NCI-H1436 treated with DMSO at 0.1 percent for 48 hours (cell line): ENCODE measurements around the gene ZBTB1.
"Not testable (repeated sequence)": the region's sequence is repeated elsewhere in the genome, so short reads cannot be mapped to it uniquely, and the experiment has no call there.

Experiments
- DNase-seq: peaks from one replicate; lab custom pipeline; 2025; lab: John Stamatoyannopoulos, UW

The ZBTB1 gene

DNA sequence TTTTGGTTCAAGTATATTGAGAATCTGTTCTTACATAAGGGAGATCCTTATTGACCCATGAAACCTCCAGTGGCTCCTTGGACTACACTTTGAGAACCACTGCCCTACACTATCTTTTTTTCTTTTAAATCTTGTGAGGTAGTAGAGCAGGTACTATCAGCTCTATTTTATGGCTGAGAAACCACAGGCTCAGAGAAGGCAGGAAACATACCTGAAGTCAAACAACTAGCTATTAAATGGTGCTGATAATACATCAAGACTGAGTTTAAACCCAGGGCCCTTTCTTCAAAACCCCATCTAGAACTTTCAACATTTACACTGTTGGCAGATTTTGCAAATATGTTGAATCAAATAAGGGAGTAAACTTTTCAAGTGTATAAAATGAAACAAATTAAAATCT is 7.8 kb upstream of the ZBTB1 start:
- DNase-seq = no peak

DNA sequence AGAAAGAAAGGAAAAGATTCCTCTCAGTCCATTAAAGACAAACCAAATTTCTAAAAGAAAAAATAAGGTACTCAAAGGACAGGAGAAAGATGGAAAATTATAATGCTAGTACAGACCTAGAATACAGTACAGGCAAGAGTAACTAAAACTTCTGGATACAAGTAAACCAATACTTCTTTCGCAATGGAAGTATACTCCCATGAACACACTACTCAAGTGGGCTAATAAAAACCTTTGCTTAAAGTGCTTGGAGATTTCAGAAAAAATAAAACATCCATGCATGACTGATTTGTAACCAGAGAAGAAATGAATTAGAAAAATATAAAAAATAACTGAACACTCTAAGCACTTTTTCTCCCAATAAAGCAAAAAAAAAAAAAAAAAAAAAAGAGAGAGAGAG is 4.5 kb upstream of the ZBTB1 start:
- DNase-seq = no peak

DNA sequence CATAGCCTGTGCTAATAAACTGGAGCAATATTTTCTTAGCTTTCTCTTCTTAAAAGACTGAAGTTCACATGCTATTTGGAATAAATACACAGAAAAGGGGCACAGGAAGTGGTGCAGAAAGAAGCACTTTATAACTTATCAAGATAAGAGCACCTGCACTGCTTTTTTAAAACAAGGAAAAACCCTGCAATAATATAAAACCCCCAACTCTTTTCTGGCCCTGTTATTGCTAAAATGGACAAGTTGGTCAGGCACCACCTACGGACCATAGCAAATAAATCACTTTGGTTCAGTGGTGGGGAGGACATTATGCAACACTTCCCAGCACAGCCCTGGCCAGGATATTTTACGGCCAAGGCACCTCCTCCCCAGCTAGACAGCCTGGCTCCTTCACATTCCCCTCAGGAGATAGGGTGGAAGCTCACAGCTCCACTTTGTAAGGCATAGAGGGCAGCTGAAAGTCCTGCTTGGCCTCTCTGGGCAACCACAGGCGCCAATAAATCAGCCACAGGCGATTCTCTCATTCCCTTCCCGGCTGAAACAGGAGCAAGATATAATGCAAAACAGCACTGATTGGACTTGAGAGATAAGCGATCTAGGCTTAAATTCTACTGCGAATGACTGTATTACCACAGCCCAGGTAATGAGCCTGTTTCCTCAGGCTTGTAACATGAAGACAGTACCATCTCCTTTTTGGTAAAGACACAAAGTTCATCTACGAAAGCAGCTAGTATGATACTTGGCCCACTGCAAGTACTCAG is 3.0 kb upstream of the ZBTB1 start:
- no peak for DNase-seq

DNA sequence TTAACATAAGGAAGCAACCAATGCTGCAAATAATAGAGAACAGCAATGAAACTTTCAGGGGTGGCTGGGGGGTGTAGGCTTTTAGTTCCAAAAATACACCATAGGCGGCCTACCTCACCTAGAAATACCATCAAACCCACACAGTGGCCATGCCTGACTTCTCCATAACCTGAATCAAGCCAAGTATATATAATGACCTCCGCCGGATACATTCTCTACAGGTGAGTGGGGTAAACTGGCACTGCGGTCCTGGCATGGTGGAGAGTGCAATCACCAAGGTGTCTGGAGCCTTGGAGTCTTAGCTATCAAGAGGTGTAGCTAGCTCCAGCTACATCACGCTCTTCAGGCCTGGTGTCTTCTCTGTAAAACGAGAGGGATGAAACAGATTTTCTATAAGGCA is 2.1 kb upstream of the ZBTB1 start:
- DNase-seq = no peak

DNA sequence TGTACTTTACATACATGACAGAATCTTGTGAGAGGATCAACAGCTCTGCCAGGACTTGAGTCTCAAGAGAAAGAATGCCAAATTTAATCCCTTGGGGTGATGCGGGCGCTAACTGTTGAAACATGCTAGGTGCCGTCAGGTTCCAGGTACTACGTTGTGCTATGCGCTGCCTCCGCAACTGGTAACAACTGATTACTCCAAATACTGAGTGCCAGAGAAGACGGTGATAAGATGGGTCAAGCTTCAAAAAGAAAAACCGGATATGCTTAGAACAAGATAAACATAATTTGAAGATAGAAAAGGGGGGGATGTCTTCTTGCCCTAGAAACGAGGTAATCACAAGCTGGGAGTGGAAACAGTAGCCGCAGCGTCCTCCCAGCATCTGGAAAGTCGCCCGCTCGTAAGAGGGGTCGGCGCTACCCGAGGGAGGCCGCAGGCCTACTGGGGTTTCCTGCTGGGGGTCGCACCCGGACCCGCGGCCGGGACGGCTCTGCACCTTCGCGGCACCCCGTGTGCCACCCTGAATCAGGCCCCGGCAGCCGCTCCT is 1.6 kb upstream of the ZBTB1 start:
- DNase-seq = no peak

DNA sequence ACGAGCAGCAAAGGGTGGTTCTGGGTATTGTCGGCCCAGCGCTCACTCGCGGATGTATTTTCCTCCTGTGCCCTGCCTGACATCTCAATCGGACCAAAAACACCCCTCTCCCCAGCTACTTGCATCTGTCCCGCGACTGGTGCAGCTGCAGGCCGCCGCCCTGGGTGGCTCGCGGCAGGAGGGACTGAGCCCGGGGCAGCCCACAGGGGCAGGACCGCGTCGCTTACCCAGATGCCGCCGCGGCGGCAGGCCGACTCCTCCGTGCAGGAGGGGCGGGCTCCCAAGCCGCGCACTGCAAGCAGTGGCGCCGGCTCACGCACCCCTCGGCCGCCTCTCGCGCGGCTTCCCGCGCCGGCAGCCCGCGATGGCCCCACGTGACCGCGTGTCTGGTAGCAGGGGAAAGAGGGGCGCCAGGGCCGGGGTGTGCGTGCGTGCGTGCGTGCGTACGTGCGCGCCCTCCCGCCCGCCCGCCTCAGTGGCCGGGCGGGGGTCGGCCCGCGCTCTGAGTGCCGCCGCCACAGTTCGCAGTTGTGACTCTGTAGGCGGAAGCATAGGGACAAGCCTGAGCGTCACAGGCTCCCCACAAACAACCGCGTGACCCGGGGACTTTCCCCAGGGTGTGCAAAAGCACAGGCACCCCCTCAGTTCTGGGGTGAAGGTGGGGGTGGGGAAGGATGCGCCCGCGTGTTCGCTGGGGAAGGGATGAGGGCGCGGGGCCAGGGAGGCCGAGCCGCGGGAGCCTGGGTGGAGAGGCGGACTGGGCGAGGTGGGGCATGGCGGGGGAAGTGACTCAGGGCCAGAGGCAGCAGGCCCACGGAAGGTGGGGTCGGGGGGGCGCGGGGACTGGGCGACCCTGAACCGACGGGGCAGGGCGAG is 898 bp upstream of the ZBTB1 start, which contains the start of gene ZBTB25:
TSS of gene ZBTB25 (minus strand) at position 405 of the 876 bp plus-strand sequence. CDS start 13,305 bp downstream, outside the sequence.
- peak; percentile 56 for DNase-seq

DNA sequence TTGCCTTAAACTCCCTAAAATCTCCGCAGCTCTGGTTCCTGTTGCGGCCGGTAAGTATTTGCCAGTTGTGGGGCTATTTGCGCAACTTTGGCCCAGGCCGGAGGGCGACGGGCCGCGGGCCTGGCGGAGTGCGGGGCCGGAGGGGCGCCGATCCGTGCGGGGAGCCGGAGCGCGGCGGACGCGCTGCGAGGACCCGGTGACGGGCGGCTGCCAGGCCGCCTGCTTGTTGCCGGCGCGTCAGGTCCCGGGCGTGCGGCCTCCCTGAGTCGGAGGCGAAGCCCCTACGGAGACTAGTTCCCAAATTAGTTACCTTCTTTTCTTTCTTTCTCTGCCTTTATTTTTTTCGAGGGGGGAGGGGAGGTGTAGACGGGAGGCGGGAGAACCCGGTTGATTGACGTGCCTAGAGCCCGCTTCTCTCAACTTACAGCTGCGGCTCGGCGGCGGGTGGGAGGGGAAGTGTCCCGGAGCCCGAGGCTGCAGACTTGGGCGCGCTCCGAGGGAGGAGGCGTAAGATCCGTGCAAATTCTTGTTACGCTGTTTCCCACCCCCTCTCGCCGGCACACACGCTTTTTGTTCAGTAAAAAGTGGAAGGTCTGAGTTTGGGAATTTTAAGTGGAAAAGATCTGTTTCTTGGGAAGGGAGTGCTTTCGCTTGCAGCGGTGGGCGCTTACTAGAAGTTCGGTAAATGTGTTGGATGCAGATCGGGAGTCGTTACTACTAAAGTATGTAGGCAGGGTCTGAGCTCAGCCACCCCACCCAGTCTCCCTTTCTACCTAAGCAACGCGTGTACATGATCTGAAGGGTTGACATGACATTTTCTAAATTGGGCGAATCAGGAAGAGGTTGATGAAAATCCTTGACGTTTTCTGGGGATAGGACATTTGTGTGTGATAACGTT is 576 bp downstream of the ZBTB1 start:
- DNase-seq = peak; percentile 48

DNA sequence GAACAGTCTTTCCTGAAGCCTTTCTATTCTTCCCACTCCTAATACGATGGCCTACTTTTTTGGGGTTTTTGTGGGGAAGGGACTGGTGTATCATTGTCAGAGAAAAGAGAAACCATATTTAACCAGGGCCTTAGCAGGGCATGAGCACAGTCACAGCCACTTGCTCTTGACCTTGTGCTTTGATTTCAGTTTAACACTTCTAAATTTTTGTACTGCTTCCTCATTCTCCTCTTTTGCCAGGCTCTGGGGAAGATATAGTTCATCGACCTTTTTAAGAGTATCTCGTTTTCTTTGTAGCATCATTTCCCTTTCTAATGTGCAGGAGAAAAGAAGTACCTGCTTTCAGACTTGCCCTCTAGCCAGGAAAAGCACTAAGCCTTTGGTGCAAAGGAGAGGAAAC is 2.2 kb downstream of the ZBTB1 start:
- no peak for DNase-seq

DNA sequence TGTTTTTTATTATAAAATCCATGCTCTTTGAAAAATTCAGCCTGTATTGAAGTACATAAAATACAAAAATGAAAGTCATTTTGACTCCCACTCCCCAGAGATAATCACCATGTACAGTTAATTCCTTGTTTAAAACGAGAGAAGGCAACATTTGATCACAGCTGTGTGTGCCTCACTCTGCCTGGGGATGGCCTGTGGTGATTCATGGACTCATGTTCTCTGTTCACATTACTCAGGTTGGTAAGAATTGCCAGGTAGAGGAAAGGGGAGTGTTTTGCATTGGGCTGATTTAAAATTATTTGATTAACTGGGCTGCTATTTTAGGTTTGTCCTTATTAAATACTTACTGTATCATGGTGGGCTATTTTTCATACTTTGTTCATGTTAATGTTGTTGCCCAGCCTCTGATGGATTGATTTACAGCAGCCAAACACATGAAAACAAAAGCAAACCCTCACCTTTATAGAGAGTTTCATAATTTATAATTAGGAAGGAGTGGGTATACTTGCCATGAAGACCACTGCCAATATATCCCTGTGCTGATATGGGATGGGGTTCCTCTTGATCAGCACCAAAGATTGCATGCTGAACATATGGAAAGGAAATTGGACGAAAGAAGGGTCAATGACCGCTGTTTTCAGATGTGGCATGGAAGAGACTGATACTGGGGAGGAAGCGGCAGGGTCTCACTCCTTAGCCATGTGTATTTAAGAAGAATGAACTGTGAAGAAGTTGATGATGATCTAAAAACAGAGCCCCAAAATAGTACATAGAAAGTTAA is 3.0 kb downstream of the ZBTB1 start:
- no peak for DNase-seq

DNA sequence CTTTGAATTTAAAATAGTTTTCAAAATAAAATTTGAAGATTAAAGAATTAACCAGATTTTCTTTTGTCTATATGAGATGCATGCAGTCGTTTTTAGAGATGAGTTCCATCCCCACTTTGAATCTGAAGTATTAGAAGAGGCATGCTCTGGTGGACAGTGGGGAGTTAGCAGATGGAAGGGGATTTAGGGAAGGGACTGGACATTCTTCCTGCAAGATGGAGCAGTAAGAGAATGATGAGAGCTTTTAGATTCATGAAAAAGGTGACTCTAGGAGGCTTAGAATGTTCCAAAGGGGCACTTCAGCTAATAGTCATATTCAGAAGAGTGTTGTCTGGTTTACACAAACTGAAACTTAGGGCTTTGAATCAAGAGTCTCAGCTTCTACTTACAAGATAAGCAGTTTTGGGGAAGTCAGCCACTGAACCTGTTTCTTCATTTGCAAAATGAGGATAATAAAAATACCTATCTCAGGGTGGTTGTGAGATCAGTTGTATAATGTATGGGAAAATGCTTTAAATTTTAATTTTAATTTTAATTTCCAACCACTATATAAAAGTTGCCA is 3.7 kb downstream of the ZBTB1 start:
- DNase-seq = no peak

DNA sequence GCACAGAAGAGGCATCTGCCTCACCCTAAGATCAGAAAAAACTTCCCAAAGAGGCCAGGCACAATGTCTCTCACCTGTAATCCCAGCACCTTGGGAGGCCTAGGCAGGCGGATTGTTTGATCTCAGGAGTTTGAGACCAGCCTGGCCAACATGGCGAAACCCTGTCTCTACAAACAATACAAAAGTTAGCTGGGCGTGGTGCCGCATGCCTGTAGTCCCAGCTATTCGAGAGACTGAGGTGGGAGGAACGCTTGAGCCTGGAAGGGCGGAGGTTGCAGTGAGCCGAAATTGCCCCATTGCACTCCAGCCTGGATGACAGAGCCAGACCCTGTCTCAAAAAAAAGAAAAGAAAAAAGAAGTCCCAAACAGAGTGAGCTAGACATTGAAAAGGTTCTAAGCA is 4.5 kb downstream of the ZBTB1 start:
- no peak for DNase-seq

DNA sequence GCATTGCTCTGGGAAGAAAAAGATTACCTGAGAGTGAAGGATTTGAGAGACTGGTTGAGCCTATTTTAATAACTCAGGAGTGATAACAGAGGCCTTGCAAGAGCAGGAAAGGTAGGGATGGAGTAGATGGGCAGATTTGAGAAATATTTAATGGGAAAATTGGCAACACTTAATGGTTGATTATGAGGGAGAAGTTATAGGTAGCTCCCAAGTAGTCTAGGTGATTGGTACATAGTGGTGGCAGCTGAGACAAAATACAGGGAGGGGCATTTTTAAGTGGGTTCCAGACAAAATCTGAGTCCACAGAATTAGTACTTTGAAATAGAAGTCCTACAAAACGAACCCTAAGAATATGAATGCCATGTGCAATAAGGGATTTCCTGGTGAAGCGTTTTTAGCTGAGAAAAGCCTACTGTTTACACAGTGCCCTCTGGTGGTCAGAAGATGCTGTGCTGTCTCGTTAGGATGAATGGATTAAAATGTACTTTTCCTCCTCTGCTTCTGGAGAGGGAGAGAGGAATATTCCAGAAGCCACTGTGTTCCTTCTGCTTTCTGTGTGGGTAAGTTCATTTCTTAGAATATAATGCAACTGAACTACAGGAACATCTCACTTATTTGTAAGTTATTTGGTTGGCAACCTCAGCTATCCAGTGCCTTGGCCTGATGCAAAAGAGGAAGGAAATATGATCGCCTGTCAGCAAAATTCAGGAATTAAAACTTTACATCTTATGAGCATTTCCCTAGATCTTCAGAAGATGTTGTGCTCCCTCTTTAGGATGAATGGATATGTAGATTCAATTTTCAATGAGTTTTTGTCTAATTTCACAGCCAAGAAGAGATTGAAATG is 6.5 kb downstream of the ZBTB1 start:
- peak; percentile 17 for DNase-seq

DNA sequence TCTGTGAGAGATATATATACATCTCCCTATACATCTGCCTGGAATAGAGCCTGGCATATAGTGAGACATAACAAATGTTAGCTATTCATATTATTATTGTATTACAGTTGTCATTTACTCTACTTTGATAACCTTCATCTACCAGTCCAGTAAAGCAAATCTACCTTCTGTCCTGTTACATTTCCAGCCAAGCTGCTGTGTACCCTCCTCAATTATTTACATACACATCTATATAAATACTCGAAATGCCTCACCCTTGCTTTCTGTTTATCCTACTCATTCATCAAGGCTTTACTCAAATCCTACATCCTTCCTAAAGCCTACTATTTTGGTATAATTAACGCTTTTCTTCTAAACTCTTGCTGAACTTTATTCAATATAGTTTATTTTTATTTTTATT is 8.7 kb downstream of the ZBTB1 start:
- no peak for DNase-seq

DNA sequence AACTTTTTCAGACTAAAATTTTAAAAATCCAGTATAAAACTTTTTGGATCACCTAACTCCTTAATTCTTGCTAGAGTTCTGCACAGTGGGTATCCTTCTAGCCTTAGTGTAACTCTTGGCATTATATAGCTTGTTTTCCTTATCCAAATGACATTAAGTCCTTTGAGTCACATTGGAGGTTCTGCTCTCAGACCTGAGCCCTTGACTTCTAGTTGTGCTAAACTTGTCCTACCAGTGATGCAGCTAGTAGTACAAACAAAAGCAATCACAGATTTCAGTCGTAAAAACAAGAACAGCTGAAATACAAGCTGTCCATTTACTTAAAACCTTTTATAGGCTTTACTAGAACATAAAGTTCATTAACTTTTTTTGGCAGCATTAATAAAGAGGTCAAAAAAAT is 10.5 kb downstream of the ZBTB1 start:
- DNase-seq = no peak

DNA sequence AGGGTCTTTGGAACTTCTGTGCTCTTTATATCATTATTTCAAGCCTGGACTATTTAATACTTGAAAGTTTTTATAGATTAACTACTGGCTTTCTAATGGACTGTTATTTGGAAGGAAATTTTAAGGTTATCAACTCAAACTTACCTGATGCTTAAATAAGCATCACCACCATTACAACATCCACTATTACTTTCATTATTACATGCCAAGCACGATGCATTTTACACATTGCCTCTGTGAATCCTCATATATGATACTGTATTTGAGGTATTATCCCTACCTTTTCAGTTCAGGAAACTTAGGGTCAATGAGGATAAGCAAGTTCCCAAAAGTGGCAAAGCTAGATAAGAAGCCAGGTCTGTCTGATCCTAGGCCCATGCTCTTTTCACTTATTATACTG is 12.4 kb downstream of the ZBTB1 start:
- no peak for DNase-seq

DNA sequence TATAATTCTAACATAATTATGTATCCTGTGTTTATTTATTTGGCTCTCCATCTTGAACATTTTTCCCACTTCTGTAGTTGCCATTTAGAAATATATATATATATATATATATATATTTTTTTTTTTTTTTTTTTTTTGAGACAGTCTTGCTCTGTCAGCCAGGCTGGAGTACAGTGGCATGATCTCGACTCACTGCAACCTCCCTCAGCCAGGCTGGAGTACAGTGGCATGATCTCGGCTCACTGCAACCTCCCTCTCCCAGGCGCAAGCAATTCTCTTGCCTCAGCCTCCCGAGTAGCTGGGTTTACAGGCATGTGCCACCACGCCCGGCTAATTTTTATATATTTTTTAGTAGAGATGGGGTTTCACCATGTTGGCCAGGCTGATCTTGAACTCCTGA is 13.1 kb downstream of the ZBTB1 start:
- not testable (repeated sequence) for DNase-seq

DNA sequence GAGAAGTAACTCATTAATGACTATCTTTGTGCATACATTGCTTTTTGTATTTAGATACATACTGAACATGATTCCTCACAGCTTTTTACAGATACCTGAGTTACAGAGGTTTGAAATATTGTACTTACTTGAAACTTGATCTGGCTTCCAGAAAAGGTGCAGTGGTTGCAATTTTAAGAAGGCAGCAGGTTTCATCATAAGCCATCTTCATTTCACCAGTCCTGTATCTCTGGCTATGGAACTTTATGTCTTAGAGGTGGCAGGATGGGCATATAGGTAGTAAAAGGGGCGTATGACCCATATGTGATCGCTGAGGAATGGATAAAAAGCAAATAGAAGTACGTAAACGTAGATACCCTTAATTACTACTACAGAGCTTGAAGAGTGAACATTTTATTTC is 13.7 kb downstream of the ZBTB1 start:
- no peak for DNase-seq

DNA sequence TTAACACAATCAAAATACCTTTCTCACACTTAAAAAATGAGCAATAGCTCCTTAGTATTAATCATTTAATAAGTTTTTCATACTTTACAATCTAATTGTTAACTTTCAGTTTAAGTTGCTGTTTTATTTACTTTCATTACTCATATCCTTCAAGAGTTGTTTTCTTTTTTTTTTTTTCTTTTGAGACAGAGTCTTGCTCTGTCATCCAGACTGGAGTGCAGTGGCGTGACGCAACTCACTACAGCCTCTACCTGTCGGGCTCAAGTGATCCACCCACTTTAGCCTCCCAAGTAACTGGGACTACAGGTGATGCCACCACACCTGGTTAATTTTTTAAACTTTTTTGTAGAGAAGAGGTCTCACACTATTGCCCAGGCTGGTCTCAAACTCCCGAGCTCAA is 16.1 kb downstream of the ZBTB1 start:
- no peak for DNase-seq

DNA sequence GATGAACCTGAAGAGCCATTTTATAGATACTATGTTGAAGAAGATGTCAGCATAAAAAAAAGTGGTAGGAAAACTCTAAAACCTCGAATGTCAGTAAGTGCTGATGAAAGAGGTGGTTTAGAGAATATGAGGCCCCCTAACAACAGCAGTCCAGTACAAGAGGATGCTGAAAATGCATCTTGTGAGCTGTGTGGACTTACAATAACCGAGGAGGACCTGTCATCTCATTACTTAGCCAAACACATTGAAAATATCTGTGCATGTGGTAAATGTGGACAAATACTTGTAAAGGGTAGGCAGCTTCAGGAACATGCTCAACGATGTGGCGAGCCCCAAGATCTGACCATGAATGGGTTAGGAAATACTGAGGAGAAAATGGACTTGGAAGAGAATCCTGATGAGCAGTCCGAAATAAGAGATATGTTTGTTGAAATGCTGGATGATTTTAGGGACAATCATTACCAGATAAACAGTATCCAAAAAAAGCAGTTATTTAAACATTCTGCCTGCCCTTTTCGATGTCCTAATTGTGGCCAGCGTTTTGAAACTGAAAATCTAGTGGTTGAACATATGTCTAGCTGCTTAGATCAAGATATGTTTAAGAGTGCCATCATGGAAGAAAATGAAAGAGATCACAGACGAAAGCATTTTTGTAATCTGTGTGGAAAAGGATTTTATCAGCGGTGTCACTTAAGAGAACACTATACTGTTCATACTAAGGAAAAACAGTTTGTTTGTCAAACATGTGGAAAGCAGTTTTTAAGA is 18.2 kb downstream of the ZBTB1 start:
- DNase-seq = no peak
